Large intestine (tissue), 3 donors: Measurements from ENCODE around the gene ANKRD23. TPM values are rescaled to one million over a fixed set of nuclear protein-coding genes. Genes with fewer than 3 reads are reported as not detected.
A peak's percentile ranks its signal among the peaks of the same experiment; 100 is the strongest.

Experiments used
- DNase-seq, 2 donors: peaks; one replicate each; pipeline versions ENCODE4 v3.0.0 to v3.0.0-alpha.2; 2013
- H3K27ac ChIP-seq: one replicate; pipeline ENCODE4 v1.5.1; 2013; ENCODE audit warnings: low read length
- H3K27me3 ChIP-seq: 2 replicates; pipeline ENCODE4 v1.6.1; 2013; ENCODE audit warnings: low read length; ENCODE audit not compliant: control insufficient read depth, insufficient read depth
- H3K36me3 ChIP-seq: 2 replicates; pipeline ENCODE4 v1.6.1; 2013; ENCODE audit warnings: low read length; ENCODE audit not compliant: control insufficient read depth, insufficient read depth
- H3K4me1 ChIP-seq: one replicate; pipeline ENCODE4 v1.6.1; 2013; ENCODE audit warnings: low read length; ENCODE audit not compliant: control insufficient read depth, insufficient read depth
- H3K4me3 ChIP-seq: one replicate; pipeline ENCODE4 v1.5.1; 2013; ENCODE audit warnings: low read length
- H3K9me3 ChIP-seq: one replicate; pipeline ENCODE4 v1.6.1; 2013; ENCODE audit warnings: mild to moderate bottlenecking, low read depth, low read length, moderate library complexity; ENCODE audit not compliant: control insufficient read depth
- WGBS: methylation state at CpG from one replicate; pipeline ENCODE4 v1.1.5; 2013; ENCODE audit warnings: low lambda C conversion rate; ENCODE audit not compliant: insufficient coverage; 5-methylcytosine and 5-hydroxymethylcytosine counted together
- polyA plus RNA-seq: library from polyadenylated mRNA; unstranded; fragments of 120-200 nt; gene quantifications from one replicate; pipeline ENCODE4 v1.2.1, GENCODE V29; 2013

Gene ANKRD23
- polyA plus RNA-seq, 1 donor: 4.2 TPM

- peaks cover 14% of the 10 kb centered on the region for H3K4me1 ChIP-seq
- no peaks in the 10 kb centered on the region for H3K9me3 ChIP-seq
- no peaks in the 10 kb centered on the region for H3K27me3 ChIP-seq
- WGBS: 92% methylated on average over 2 of the region's 17 CpGs
- H3K4me3 ChIP-seq: no peak overlapping the region
- no peak for DNase-seq
- no peak overlapping the region for H3K27ac ChIP-seq
- H3K36me3 ChIP-seq: peaks cover 10% of the 10 kb centered on the region
These were observed 50.8 kb downstream of the ANKRD23 start for GRCh38 chr2:96792772-96793749.

GRCh38 chr2:96789245-96789617 lies 54.6 kb downstream of the ANKRD23 start:
- H3K27me3 ChIP-seq: no peaks in the 10 kb centered on the region
- H3K4me3 ChIP-seq: peak overlapping the region; percentile 8
- H3K9me3 ChIP-seq: no peaks in the 10 kb centered on the region
- no CpG with 5 or more reads among the region's 6 CpGs for WGBS
- H3K27ac ChIP-seq: peak overlapping the region; percentile 81
- peaks cover 31% of the 10 kb centered on the region for H3K4me1 ChIP-seq
- DNase-seq: no peak
- no peaks in the 10 kb centered on the region for H3K36me3 ChIP-seq

GRCh38 chr2:96788442-96789244 lies 55.2 kb downstream of the ANKRD23 start:
- peak overlapping the region; percentile 81 for H3K27ac ChIP-seq
- peak; percentile 86 to 96 for DNase-seq
- no peaks in the 10 kb centered on the region for H3K36me3 ChIP-seq
- 40% methylated on average over 1 of the region's 17 CpGs for WGBS
- H3K9me3 ChIP-seq: no peaks in the 10 kb centered on the region
- H3K4me3 ChIP-seq: peak overlapping the region; percentile 8
- H3K4me1 ChIP-seq: peaks cover 31% of the 10 kb centered on the region
- H3K27me3 ChIP-seq: no peaks in the 10 kb centered on the region

Other genes with a start within 250 kb of the ANKRD23 start
- gene KANSL3, start 205.7 kb downstream of the ANKRD23 start, polyA plus RNA-seq: 41.6 TPM
- 1.2 TPM for gene FER1L5, start 201.3 kb downstream of the ANKRD23 start, polyA plus RNA-seq
- gene LMAN2L, start 104.0 kb downstream of the ANKRD23 start, polyA plus RNA-seq: 30.0 TPM
- 17.9 TPM for gene CNNM4, start 83.1 kb downstream of the ANKRD23 start, polyA plus RNA-seq
- 35.0 TPM for gene CNNM3, start 27.8 kb downstream of the ANKRD23 start, polyA plus RNA-seq
- 9.6 TPM for gene ANKRD39, start 14.0 kb upstream of the ANKRD23 start, polyA plus RNA-seq
- 28.2 TPM for gene SEMA4C, start 26.1 kb upstream of the ANKRD23 start, polyA plus RNA-seq
- gene FAM178B, start 142.6 kb upstream of the ANKRD23 start, polyA plus RNA-seq: 0.58 TPM